C4-2B (cell line): Measurements from ENCODE around the gene BTBD8.

Experiments
- CTCF ChIP-seq: fragments of 450-650 bp; conservative IDR thresholded peaks from 2 replicates; pipeline ENCODE4 v1.5.1; 2017; ENCODE audit warnings: mild to moderate bottlenecking
- ZFX ChIP-seq: fragments of 450-650 bp; IDR thresholded peaks from 2 replicates; pipeline ENCODE4 v1.6.1; 2017

GRCh38 chr1:92031281-92032110, 48.6 kb upstream of the BTBD8 start:
- TF ChIP-seq CTCF (no peak), ZFX (no peak)
